NCI-H146 treated with DMSO at 0.1 percent for 48 hours (cell line): Measurements from ENCODE around the gene CDH23.

ENCODE experiments used
- DNase-seq: peaks from one replicate; lab custom pipeline; 2025; ENCODE audit not compliant: unreplicated experiment; lab: John Stamatoyannopoulos, UW

Gene CDH23

GRCh38 chr10:71782221-71782916 lies 385.6 kb downstream of the CDH23 start:
- DNase-seq = no peak

DNA sequence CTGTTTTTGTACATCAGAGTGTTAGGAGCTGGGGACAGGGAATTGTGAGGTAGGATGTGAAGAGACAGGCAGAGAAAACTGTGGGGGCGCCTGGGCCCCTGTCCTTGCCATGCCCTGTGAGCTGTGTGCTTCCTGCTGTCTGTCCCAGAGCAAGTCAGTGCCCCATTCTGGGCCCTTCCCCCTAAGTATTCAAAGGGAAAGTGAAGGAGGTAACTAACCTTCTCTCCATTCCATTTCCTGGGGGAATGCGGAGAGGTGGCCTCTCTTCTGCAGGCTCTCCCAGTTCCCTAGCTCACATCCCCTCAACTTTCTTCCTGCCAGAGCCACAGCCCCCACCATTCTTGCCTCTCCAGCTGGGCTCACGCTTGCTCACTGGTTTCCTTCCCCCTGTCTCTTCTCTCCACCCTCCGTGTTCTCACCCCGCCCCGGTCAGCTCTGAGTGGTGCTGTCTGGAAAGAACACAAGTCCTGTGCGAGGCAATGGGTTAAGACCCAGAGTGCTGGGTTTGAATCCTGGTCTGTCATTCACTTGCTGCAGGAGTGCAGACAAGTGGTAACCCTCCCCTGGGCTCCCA lies 386.3 kb downstream of the CDH23 start:
- DNase-seq = no peak

DNA sequence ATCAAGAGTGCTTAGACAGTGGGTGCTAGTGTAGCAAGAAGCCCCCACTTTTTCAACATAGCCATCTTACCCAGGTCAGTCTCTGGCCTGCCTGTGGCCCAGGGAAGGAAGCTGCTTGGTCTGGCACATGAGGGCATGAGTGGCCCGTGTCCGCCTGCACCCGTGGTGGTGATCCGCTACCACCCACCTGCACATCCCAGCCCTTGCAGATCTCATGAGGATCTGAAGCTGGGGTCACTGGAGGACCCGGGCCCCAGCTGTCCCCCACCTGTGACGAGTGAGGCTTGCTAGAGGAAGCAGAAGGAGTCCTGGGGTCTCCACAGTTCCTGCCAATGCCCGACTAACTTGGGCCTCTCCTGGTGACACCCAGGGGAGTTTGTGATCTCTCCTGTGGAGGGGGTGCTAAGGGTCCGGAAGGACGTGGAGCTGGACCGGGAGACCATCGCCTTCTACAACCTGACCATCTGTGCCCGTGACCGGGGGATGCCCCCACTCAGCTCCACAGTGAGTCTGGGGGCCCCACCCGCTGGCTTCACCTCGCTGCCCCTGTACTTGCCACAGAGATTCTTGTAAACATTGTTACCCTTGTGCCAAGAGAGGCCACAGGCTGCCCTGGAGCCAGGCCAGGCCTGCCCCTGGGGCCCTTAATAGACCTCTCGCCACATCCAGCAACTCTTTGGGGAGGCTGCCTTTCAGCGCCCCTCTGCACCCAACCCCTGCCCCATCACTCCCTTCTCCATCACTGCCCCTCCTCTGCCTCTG lies 387.4 kb downstream of the CDH23 start:
- DNase-seq = no peak

DNA sequence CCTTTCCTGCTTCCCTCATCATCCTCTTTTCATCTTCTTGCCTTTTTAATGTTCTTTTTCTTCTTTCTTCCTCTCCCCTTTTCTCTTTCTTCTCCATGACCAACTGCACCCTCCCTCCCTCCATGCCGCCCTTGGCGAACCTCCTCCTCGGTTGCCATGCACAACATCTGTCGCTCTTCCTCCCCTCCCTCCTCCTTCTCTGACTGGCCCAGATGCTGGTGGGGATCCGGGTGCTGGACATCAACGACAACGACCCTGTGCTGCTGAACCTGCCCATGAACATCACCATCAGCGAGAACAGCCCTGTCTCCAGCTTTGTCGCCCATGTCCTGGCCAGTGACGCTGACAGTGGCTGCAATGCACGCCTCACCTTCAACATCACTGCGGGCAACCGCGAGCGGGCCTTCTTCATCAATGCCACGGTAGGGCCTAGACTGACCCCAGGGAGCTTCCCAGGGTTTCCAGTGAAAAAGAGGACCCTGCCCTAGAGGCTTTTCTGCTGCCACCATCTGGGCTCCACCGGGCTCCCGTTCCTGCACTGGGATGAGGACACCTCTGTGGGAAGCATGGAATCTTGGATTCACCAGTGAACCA lies 388.1 kb downstream of the CDH23 start:
- no peak for DNase-seq

DNA sequence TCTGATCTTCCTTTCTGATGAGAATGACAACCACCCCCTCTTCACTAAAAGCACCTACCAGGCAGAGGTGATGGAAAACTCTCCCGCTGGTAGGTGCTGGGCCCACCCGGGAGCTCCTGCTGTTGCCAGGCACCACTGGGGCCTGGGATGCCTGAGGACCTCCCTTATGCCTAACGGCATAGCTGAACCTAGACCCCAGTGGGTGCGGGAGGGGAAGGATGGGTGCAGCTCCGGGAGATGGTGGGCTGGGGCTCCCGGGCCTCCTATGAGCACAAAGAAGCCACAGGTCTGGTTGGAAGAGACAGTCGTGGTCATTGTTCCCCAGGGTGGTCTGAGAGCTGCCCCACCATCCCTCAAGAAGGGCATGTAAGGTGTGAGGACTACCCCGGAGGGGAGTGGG lies 392.2 kb downstream of the CDH23 start:
- DNase-seq = no peak

DNA sequence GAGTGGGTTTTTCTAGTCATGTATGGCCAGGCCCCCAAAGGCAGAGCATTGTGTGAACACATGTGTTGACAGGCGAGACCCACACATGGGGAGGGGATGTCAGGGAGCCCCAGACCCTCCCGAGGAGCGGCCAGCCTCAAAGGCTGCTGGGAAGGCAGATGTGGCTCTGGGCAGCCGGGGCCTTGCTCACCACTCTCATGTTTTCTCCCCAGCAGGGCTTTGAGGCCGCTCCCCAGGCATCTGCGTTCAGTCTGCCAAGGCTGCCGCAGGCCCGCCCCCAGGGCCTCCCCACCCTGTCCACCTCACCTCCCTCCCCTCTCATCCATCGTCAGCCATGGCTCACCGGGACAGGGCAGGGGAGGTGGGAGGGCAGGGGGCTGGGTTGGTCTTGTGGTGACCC lies 393.2 kb downstream of the CDH23 start:
- DNase-seq = no peak

GRCh38 chr10:71790749-71791440 lies 394.2 kb downstream of the CDH23 start:
- DNase-seq = no peak

- no peak for DNase-seq
Observed at GRCh38 chr10:71795248-71795647, 398.5 kb downstream of the CDH23 start.

GRCh38 chr10:71796749-71797405 lies 400.2 kb downstream of the CDH23 start:
- DNase-seq = no peak

GRCh38 chr10:71797533-71798307 lies 401.0 kb downstream of the CDH23 start:
- no peak for DNase-seq

GRCh38 chr10:71798308-71798624 lies 401.5 kb downstream of the CDH23 start:
- no peak for DNase-seq

- no peak for DNase-seq
Observed at GRCh38 chr10:71799112-71799511, 402.4 kb downstream of the CDH23 start.

GRCh38 chr10:71799608-71800453 lies 403.1 kb downstream of the CDH23 start:
- DNase-seq = no peak

DNA sequence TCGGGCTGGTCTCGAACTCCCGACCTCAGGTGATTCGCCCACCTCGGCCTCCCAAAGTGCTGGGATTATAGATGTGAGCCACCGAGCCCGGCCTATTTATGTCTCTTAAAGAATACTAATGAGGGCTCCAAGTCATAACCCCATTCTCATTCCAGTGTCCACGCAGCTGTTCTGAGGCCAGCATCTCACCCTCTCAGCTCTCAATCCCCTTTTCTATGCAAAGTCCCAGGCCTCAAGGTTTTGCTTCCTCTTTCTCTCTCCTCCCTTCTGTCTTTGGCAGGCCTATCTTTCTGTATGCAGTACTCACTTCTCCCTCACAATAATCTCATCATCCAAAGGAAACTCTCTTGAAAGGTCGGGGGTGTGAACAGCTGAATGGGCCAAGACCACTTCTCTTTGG lies 404.6 kb downstream of the CDH23 start:
- no peak for DNase-seq

DNA sequence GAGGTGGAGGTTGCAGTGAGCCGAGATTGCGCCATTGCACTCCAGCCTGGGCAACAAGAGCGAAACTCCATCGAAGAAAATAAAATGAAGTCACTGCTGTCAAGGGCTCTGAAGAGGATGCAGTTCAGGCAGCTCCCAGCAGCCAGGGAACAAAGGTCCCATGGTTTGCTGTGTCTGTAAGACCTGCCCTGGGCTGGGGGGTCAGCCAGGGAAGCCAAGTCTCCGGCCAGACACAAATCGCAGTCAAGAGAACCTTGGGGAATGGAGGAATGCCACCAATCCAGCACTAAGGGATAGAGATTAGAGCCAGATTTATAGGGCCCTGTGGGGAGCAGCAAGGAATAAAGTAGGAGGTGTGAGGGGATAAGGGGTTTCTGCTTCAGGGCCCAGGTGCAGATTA lies 405.5 kb downstream of the CDH23 start:
- DNase-seq = no peak

DNA sequence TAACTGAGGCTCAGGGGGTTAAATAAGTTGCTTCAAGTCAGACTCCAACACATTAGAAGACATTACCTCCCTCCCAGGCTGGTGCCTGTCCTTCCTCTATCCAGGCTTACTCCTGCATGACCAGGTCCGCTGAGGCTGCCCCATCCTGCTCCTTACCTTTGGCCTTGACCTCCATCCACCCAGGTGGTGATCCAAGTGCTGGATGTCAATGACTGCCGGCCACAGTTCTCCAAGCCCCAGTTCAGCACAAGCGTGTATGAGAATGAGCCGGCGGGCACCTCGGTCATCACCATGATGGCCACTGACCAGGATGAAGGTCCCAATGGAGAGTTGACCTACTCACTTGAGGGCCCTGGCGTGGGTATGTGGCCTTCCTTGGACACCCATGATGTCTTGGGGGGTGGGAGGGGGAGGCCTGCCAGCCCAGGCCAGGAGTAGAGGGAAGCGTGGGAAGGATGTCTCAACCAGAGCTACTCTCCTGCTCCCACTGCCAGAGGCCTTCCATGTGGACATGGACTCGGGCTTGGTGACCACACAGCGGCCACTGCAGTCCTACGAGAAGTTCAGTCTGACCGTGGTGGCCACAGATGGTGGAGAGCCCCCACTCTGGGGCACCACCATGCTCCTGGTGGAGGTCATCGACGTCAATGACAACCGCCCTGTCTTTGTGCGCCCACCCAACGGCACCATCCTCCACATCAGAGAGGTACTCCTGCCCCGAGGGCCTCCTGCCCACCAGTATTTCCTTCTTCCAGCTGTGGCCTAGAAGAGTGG lies 406.2 kb downstream of the CDH23 start:
- DNase-seq = no peak

DNA sequence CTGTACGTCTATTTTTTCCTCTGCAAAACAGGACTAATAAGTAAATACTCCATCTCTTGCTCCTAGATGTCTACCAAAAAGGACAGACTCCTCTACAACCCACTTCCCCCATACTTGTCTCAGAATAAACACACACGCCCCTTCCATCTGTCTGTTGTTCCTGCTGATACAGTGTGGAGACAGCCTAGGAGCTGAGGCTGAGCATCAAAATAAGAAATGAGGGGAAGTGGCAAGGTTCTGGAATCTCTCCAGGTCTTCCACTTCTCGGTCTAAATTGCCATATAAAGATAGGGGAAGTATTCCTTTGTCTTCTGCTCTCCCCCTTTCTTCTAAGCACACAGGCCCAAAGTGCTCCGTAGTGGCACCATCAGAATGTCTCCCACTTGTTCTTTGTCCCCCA lies 407.4 kb downstream of the CDH23 start:
- no peak for DNase-seq
